ENCODE results near the gene PFDN2. TPM values are rescaled to one million over a fixed set of nuclear protein-coding genes. Genes with fewer than 3 reads are reported as not detected.
A peak's percentile ranks its signal among the peaks of the same experiment; 100 is the strongest.

PFDN2 gene
- total RNA-seq, 1 donor from 2014 or later: 39.2 TPM

- no peak for DNase-seq (ENCODE audit: low spot score)
These were observed 17.3 kb downstream of the PFDN2 start for GRCh38 chr1:161100556-161100955.

- peak; percentile 39 for DNase-seq (ENCODE audit: low spot score)
These were observed 18.6 kb downstream of the PFDN2 start for GRCh38 chr1:161099090-161099802.

DNA sequence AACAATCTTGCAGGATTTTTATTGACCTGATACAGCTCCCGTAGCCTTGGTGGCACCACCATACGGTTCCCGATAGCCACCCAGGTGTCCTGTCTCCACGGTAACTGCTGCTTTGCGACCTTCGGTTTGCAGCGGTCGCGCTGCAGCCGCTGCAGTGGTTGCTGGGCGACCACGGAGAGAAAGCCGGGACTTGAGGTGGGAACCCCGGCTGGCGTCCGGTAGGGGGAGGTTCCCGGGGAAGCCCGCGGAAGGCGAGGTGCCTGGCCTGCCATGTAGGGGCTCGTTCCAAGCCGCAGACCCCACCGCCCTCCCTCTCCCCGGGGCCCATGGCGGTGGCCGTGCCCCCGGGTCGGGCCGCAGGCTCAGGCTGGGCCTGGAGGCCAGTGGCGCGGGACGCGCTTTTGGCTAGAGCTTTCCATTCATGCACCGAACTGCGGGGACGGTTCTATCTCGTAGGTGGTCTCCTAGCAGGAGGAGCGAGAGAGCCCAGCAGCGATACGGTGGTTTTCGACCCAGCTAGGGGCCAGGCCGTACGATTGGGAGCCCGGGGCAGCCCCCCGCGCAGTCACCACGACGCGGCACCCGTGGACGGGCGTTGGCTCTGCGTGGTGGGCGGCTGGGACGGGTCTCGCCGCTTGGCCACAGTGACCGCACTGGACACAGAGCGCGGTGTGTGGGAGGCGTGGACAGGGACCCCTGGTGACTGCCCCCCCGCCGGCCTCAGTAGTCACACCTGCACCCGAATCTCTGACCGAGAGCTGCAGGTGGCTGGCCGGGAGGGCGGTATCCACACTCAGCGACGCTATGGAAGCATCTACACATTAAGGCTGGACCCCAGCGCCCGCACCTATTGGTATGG is 19.4 kb downstream of the PFDN2 start, which contains the start of gene KLHDC9:
Gene KLHDC9 (plus strand): TSS at position 152 of the 859 bp plus-strand sequence. CDS start 175 bp downstream, at position 327.
- DNase-seq (ENCODE audit: low spot score): peak; percentile 89

- peak; percentile 41 for DNase-seq (ENCODE audit: low spot score)
These were observed 21.3 kb downstream of the PFDN2 start for GRCh38 chr1:161096530-161096929.

DNA sequence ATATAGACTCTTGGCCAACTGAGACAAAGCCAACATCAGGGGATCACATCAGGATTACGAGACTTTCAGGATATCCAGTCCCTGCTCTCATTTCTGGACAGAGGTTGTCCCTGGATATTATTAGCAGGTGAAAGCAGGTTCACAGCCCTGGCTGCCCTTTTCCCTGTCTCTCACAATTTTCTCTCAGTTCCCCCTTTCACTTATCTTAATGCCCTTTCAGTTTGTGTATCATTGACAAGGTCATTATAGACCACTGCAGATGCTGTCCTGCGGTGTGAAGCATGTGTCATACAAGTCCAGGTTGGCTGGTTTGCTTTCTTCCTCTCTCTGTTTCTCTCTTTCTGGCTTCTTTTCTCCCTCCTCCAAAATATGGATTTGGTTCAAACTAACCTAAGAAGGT is 21.8 kb downstream of the PFDN2 start:
- DNase-seq (ENCODE audit: low spot score): no peak

DNA sequence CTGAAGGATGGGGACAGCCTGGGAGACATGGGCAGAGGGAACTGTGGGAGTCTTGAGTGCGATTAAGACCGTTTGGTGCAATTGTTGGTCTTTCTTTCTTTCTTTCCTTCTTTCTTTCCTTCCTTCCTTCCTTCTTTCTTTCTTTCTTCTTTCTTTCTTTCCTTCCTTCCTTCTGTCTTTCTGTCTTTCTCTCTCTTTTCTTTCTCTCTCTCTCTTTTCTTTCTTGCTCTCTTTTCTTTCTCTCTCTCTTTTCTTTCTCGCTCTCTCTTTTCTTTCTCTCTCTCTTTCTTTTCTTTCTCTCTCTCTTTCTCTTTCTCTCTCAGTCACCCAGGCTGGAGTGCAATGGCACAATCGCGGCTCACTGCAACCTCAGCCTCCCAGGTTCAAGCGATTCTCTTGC is 22.6 kb downstream of the PFDN2 start:
- DNase-seq (ENCODE audit: low spot score): no peak

DNA sequence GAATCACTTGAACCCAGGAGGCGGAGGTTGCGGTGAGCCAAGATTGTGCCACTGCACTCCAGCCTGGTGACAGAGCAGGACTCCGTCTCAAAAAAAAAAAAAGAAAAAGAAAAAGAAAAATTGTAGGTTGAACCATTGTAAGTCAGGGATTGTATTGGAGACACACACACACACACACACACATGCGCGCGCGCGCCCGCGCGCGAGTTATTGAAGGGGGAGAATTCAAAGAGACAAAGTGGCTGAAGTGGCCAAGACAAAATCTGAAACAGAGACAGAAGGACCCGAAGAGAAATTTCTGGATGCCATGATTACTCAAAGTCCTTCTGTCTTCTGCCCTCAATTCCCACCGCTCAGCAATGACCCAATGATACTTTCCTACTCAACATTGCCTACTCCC is 23.4 kb downstream of the PFDN2 start:
- DNase-seq (ENCODE audit: low spot score): no peak

DNA sequence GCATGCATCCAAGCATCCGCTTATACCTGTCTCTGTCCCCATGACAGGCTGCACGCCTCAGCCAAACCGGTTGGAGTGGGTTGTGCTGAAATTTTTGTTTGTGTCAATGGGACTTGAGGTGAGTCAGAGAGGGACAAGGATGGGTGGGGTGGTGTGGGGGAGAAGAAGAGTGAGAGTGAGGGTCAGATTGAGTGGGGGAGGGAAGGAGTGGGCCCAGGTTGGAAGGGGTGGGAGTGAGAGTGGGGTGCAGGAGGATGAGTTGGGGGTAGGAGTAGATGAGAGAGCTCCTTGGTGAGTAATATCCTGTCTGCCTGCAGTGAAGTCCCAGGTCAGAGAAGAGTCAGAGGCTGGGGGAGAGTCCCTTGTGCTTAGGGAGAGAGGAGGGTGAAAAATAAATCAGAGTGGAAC is 25.2 kb downstream of the PFDN2 start:
- no peak for DNase-seq (ENCODE audit: low spot score)

DNA sequence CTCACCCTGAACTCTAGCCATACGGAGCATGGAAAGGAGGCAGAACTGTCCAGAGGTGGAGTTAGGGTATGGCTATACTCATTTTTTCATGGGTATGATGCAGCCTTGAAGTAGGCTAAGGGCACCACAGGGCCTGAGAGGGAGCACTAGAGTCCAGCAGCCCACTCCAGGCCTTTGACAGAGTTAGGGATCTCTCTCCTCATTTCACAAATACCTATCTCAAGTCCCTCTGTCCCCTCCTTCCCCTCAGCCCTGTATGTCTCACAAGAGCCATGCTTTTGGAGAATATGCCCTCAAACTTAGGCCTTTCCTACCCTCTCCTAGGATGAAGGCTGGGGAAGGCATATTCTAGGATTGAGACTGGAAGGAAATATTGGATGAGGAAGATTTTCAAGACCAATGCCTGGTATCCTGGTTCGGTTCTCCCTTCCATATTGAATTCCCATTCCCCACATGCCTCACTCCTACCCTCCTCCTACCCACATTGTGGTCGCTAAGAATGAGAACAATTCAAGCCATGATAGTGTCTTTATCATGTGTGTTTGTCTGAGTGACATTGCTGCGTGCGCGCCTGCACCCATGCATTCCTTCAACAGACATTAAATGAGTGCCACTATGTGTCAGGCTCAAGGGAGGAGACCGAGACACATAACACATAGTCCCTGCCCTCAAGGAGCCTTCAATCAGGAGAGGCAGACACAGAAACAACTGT is 25.9 kb downstream of the PFDN2 start:
- DNase-seq (ENCODE audit: low spot score): no peak

DNA sequence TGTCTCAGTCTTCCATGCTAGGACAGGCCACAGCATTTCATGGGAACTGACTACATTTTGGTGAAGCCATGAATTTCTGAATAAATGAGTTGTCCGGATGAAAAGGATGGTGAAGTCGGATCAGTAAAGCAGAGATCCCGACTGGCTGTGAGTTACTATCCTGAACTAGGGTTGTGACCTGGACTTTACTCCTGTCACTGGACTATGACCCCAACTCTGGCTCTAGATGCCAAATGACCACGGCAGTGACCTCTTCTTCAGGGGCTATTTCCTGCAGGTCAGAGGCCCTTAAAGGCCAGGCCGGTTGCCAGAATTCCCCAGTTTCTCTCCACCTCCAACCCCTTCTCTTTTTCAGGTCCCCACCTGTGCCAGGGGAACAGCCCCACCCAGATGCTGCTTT is 26.7 kb downstream of the PFDN2 start:
- DNase-seq (ENCODE audit: low spot score): no peak

DNA sequence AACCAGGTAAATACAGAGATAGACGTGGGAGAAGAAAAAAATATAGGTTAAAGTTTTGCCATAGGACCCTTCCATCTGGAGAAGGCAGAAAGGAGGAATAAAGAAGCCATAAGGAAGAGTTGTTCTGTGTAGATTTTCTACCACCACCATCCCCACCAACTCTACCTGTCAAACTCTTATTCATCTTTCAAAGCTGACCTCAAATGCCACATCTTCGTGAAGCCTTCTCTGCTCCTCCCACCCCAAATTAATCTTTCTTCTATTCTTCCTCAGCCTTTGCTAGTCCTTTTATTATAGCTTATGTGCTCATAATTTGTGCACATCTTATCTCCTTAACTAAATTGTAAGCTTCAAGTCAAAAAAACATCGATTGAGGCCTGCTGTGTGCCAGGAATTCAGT is 27.2 kb downstream of the PFDN2 start:
- DNase-seq (ENCODE audit: low spot score): no peak

GRCh38 chr1:161089938-161090337 is 27.9 kb downstream of the PFDN2 start:
- DNase-seq (ENCODE audit: low spot score): no peak

DNA sequence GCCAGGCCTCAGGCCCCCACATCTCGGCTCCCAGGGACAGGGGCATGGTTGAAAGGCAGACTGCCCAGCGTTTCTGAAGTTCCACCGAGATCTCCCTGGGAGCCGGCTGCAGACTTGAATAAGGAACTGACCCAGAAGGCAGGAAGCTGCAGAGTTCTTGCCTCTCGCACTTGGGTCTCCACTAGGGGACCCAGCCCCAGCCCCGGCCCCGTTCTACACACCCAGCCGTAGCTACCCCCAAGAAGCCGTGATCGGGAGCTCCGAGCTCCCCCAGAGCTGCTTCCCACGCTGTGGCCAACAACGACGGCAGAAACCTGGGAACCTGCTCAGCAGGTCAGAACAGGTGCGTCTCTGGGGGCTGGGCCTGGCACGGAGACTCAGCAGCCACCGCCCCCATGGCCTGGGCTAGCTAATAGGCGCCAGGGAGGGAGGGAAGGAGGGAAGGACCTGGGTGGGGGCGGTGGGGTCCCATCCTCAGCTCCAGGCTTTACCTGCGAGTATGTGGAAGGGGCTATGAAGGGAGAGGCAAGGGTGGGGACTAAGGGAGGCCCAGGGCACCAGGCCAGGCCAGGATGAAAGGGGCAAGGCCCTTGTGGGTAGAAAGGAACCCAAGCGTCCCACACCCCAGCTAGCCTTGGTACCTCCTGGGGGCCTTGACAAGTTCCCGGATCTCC is 28.4 kb downstream of the PFDN2 start, which contains the start of gene NECTIN4:
Gene NECTIN4 (minus strand): TSS at position 308 of the 674 bp plus-strand sequence. CDS start 262 bp downstream, at position 46.
- DNase-seq (ENCODE audit: low spot score): peak; percentile 85

DNA sequence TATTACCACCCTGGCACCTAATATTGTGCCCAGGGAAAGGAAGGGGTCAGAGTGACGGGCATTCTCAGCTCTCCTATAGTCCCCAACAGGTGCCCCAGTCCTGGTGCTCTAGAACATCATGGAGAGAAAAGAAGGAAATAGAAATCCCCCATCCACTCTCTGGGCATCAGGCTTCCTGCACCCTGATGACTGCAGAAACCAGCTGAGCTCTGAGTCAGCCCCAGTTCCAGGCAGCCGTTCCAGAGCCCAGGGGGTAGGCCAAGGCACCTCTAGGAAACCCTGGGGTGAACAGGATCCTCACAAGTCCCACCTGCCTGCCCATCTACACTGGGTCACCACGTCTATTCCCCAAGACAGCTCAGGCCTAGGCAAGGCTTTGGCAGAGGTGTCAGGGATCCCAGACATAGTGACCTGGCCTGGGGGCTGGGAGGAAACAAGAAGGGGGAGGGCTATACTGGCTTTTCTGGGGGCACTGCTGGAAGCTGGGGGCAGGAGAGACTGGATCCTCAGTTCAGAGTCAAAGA is 29.2 kb downstream of the PFDN2 start:
- DNase-seq (ENCODE audit: low spot score): no peak

GRCh38 chr1:161086457-161086856 is 31.4 kb downstream of the PFDN2 start:
- DNase-seq (ENCODE audit: low spot score): no peak

DNA sequence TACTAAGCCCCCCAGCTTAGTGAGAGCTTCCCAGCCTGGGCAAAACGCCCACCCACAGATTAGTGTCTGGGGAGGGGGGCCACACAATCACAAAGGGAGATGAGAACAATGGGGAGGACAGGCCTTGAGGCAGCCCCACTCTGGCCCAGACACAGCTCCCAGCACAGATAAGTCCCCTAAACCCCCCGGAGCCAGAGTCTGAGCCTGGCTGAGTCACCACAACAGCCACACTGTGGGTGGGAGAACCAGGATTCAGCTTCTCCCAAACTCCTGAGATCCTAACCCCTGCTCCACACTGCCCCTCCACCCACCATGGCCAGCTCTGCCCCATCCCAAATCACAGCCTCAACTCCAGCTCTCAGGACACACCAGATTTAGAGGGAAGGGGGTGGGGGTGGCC is 32.7 kb downstream of the PFDN2 start:
- no peak for DNase-seq (ENCODE audit: low spot score)

DNA sequence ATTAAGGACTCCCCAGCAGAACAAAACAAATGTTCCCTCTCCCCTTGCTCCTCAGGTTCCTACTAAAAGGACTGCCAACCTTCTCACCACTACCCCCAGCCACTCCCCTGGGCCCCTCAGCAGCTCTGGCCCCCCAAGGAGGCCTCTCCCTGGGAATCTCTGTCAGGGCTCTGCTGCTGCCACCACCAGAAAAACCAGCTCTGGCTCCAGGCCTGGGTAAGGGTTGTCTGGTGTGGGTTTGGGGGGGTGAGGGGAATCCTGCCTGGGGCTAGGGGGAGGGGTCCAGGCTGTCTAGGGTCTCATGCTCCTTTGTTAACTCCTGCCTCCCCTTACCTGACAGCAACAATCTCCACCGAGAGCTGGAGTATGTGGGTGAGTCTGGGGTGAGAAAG is 33.2 kb downstream of the PFDN2 start:
- DNase-seq (ENCODE audit: low spot score): no peak

DNA sequence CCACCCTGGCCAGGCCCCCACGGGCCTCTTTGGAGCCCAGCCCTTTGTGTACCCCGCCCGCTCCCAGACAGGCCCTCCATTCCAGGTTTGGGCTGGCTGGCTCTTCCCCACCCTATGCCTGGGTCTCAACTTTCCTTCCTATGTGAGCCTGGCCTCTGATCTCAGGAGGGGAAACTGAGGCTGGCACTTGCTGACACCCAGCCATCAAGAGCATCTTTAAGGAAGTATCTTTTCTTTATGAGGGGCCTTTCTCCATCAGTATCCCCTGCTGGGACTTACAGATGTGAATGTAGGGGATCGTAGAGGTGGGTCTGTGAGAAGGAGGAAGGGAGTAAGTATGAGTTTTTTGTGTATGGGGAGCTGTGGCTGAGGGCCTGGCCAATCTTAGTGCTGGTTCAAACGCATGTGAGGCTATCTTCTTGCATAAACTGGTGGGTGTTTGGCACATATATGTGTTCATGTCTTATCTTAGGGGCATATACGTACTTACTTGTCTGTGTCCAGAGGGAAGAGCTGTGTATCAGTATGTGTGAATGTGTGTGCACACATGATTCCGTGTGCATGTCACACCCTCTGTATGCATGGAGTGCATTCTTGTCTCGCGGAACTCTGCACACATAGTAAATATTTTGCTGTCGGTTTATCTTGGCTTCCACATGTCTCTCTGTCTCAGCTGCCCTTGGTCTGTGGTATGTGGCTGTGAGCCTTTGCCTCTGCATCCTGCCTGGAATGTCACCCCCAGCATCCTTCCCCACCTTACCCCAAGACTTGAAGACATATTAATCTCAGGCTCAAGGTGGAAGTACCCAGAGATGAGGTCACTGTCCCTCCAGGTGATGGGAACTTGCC is 33.9 kb downstream of the PFDN2 start:
- no peak for DNase-seq (ENCODE audit: low spot score)

- DNase-seq (ENCODE audit: low spot score): peak; percentile 95
These were observed 34.7 kb downstream of the PFDN2 start for GRCh38 chr1:161082996-161083747.

- no peak for DNase-seq (ENCODE audit: low spot score)
These were observed 35.4 kb downstream of the PFDN2 start for GRCh38 chr1:161082483-161082882.

Measured in ureter (tissue), 1 donor.